ENCODE results near the gene PRKCD. TPM values are rescaled to one million over a fixed set of nuclear protein-coding genes. Genes with fewer than 3 reads are reported as not detected.

Gene PRKCD
- polyA plus RNA-seq, 3 donors: 123 to 329 (median 158) TPM

DNA sequence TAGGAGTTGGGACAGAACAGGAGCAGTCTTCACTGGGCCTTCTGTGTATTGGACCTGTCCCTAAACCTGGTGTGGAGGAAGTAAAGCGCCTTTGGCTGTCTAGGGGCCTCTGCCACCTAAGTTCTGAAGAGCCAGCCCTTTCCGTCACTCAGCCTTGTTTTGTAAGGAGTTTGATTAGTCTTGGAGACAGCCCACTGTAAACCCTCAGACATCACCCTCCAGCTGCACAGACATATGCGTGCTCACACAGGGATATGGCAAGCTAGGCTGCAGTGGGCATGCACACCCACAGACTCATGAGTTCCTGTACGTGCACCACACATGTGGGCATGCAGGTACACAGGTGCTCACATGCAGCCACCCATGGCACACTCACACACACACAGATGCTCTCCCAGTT lies 5.2 kb downstream of the PRKCD start:
- Histone ChIP-seq H3K4me2 (replicated peaks; ENCODE audit: extremely low read depth, low read length, poor library complexity, severe bottlenecking) (peak overlapping the region; percentile 99), H3K9me3 (replicated peaks in 1 of 2; ENCODE audit: control insufficient read depth in 1 of 2, insufficient read depth in 1 of 2, low read length in 2 of 2) (no peaks in the 10 kb centered on the region), H3K27me3 (ENCODE audit: control insufficient read depth in 2 of 2, insufficient read depth in 2 of 2, low read length in 2 of 2) (no peaks in the 10 kb centered on the region), H4K20me1 (ENCODE audit: insufficient read depth, low read length) (peaks cover 95% of the 10 kb centered on the region), H3K27ac (ENCODE audit: low read depth in 1 of 2, low read length in 2 of 2) (peak overlapping the region; percentile 78 to 93), H3K4me3 (replicated peaks in 1 of 3; ENCODE audit: low read depth in 2 of 3, low read length in 3 of 3) (peak overlapping the region in 2 of 3 experiments; percentile 63 to 93), H3K79me2 (ENCODE audit: insufficient read depth, low read length) (peaks cover 100% of the 10 kb centered on the region), H2AFZ (ENCODE audit: insufficient read depth, low read depth, low read length, poor library complexity, severe bottlenecking) (no peak overlapping the region), H3K36me3 (replicated peaks in 1 of 2; ENCODE audit: control insufficient read depth in 1 of 2, insufficient read depth in 2 of 2, low read length in 2 of 2) (peaks cover 28 to 30% of the 10 kb centered on the region in 2 donors), H3K9ac (ENCODE audit: insufficient read depth, low read length, poor library complexity, severe bottlenecking) (peak overlapping the region; percentile 50), H3K4me1 (ENCODE audit: control insufficient read depth in 1 of 2, insufficient read depth in 2 of 2, low read length in 2 of 2) (peaks cover 85 to 86% of the 10 kb centered on the region in 2 donors)
- intact Hi-C loops (cut with micrococcal nuclease): loop anchor here (5.0 to 10.0 kb wide), 2 partner anchors 34 to 51 kb away; partner anchors contain the start of gene RFT1 (in 2 of the 2)
- peak overlapping the region; percentile 94 to 96 for H3K4me3 Mint-ChIP-seq
- peaks cover 0 to 1% (median 0%) of the 10 kb centered on the region in 7 donors for H3K9me3 Mint-ChIP-seq
- peak overlapping the region; percentile 91 to 99 (median 96) for H3K27ac Mint-ChIP-seq
- WGBS (ENCODE audit: insufficient coverage): 54% methylated on average over 2 of the region's 4 CpGs
- DNase-seq: no peak
- TF ChIP-seq CTCF (IDR thresholded peaks at IDR 0.05): no peak
- peaks cover 0 to 3% (median 0%) of the 10 kb centered on the region in 3 donors for H3K27me3 Mint-ChIP-seq (ENCODE audit: low read depth in 3 of 3)
- H3K4me1 Mint-ChIP-seq: peaks cover 88% of the 10 kb centered on the region
- peaks cover 22 to 58% of the 10 kb centered on the region in 2 donors for H3K36me3 Mint-ChIP-seq

- Histone ChIP-seq H2AFZ (ENCODE audit: insufficient read depth, low read depth, low read length, poor library complexity, severe bottlenecking) (no peak overlapping the region), H3K4me2 (replicated peaks; ENCODE audit: extremely low read depth, low read length, poor library complexity, severe bottlenecking) (peak overlapping the region; percentile 99), H3K9ac (ENCODE audit: insufficient read depth, low read length, poor library complexity, severe bottlenecking) (peak overlapping the region; percentile 50), H3K36me3 (replicated peaks in 1 of 2; ENCODE audit: control insufficient read depth in 1 of 2, insufficient read depth in 2 of 2, low read length in 2 of 2) (peaks cover 32 to 33% of the 10 kb centered on the region in 2 donors), H3K79me2 (ENCODE audit: insufficient read depth, low read length) (peaks cover 100% of the 10 kb centered on the region), H3K27ac (ENCODE audit: low read depth in 1 of 2, low read length in 2 of 2) (peak overlapping the region; percentile 78 to 93), H3K9me3 (replicated peaks in 1 of 2; ENCODE audit: control insufficient read depth in 1 of 2, insufficient read depth in 1 of 2, low read length in 2 of 2) (no peaks in the 10 kb centered on the region), H3K4me1 (ENCODE audit: control insufficient read depth in 1 of 2, insufficient read depth in 2 of 2, low read length in 2 of 2) (peaks cover 91 to 92% of the 10 kb centered on the region in 2 donors), H3K4me3 (replicated peaks in 1 of 3; ENCODE audit: low read depth in 2 of 3, low read length in 3 of 3) (peak overlapping the region; percentile 8 to 93 (median 63)), H3K27me3 (ENCODE audit: control insufficient read depth in 2 of 2, insufficient read depth in 2 of 2, low read length in 2 of 2) (no peaks in the 10 kb centered on the region), H4K20me1 (ENCODE audit: insufficient read depth, low read length) (peaks cover 100% of the 10 kb centered on the region)
- WGBS (ENCODE audit: insufficient coverage): 9% methylated on average over 5 of the region's 9 CpGs
- Mint-ChIP-seq H3K27ac (peak overlapping the region; percentile 91 to 99 (median 96)), H3K27me3 (ENCODE audit: low read depth in 3 of 3) (peaks cover 0 to 3% (median 0%) of the 10 kb centered on the region in 3 donors), H3K36me3 (peaks cover 25 to 61% of the 10 kb centered on the region in 2 donors), H3K4me1 (peaks cover 94% of the 10 kb centered on the region), H3K4me3 (peak overlapping the region; percentile 94 to 96), H3K9me3 (peaks cover 0 to 1% (median 0%) of the 10 kb centered on the region in 7 donors)
- TF ChIP-seq CTCF (IDR thresholded peaks at IDR 0.05): no peak
- intact Hi-C loops (cut with micrococcal nuclease): loop anchor here (5.0 to 10.0 kb wide), 2 partner anchors 35 to 52 kb away; partner anchors contain the start of gene RFT1 (in 2 of the 2)
- DNase-seq: peak; percentile 79 to 89 (median 89)
These were observed 5.8 kb downstream of the PRKCD start for GRCh38 chr3:53166781-53167291.
